GM18508 (cell line): ENCODE results near the gene EPB41L4B.
"Not testable (repeated sequence)": the region's sequence is repeated elsewhere in the genome, so short reads cannot be mapped to it uniquely, and the experiment has no call there.

Source experiments
- ATAC-seq: cut with Tn5 transposase; IDR thresholded peaks from one replicate; pipeline ENCODE4 v1.9.1; 2021; ENCODE audit warnings: moderate number of reproducible peaks; ENCODE audit not compliant: insufficient read depth, unreplicated experiment

Gene EPB41L4B

GRCh38 chr9:109249615-109250014, 71.2 kb downstream of the EPB41L4B start:
- ATAC-seq = no peak

DNA sequence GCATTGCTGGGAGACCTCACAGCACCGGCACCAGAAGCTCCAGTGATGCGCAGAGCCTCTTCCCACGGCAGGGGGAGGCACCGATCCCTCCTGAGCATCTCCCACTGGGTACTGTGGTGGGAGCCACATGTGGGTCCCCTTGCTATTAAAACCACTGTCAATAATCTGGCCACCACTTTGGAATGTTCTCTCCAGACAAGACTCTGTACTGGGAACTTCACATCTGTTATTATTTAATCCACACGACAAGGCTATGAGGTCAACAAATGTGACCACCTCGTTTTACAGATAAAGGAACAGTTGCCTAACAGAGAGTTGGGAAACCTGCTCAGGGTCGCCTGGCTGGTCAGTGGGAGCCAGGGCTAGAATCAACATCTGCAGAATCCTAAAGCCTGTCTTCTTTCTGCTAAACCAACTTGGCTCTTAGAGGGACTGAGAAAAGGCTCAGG, 72.7 kb downstream of the EPB41L4B start:
- no peak for ATAC-seq

DNA sequence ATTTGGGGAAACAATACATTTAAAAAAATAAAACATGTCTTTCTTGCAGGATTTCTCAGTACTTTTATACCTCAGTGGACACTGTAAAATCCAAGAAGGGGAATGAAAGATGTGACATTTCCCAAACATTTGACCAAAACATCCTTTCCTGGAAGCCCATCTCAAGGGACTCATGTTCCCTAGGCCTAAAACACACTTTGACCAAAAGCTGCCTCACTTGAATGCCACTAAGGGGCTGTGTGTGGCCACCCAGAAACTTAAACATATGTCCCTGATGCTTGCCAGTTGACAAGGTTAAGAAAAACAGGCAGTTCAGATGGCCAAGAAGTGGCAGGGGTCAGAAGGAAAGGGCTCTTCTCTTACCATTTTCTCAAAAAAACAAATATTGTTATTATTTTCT, 73.6 kb downstream of the EPB41L4B start:
- ATAC-seq = no peak

DNA sequence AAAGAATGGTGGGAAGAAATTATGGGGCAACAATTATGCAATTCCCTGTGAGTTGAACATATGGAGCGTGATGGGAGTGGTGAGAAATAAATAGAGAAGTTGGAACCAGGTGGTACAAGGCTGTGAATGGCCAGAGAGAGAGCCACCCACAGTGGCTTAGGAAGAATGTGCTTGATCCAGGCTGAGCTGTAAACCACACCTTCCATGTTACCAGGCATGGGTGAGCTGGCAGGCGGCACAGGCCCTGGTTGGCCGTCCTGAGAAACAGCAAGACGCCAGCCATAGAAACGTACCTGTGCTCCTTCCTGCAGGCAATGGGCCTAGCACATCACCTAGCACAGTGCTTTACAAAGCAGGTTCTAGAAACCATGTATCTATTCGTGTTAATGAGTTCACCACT, 74.3 kb downstream of the EPB41L4B start:
- no peak for ATAC-seq

GRCh38 chr9:109245310-109245897, 75.5 kb downstream of the EPB41L4B start:
- no peak for ATAC-seq

GRCh38 chr9:109244179-109245132, 76.4 kb downstream of the EPB41L4B start:
- ATAC-seq = no peak

DNA sequence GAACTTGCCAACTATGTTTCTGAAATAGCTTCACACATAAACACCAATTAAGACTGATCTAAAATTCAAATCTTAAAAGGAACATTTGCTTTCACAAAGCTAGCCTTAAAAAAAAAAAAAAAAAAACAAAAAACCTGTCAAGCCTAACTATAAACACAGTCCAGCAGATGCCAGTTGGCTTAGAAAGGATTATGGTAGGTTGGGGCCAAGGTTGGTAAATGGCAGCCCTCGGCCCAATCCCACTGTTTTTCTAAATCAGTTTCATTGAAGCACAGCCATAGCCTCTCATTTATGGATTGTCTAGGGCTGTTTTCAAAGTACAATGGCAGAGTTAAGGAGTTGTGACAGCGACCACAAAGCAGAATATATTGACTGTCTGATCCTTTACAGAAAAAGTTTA, 78.1 kb downstream of the EPB41L4B start:
- ATAC-seq = no peak

DNA sequence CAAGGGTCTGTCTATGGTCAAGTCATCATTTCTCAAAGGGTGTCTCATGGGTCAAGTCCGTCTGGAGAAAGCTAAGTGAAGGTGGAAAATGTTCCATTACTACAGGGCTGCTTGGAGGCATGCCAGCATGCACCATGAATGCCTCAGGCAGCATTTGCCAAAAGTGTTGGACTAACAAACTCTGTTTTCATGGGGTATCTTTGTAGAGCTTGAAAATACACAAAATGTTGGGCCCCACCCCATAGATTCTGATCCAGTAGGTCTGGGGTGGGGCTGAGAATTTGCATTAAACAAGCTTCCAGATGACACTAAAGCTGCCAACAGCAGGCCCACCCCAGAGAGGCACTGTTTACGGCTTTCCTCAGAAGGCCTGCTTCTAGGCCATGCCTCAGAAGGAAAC, 78.8 kb downstream of the EPB41L4B start:
- ATAC-seq = no peak

DNA sequence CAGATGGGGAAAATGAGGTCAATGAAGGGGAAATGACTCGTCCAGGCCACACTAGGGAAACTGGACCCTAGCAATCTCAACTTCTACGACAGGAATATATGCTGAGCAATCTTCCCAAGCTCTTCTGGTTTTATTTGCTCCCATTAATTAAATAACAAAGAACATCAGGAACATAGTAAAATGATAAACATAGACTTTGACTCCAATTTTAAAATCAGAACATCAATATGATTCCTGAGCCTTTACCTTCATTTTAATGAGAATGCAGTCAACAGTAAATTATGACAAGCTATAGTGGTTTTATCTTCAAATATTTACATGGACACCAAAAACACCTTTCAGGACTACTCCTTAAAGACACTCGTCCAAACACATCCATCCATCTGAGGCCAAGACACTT, 79.7 kb downstream of the EPB41L4B start:
- no peak for ATAC-seq

DNA sequence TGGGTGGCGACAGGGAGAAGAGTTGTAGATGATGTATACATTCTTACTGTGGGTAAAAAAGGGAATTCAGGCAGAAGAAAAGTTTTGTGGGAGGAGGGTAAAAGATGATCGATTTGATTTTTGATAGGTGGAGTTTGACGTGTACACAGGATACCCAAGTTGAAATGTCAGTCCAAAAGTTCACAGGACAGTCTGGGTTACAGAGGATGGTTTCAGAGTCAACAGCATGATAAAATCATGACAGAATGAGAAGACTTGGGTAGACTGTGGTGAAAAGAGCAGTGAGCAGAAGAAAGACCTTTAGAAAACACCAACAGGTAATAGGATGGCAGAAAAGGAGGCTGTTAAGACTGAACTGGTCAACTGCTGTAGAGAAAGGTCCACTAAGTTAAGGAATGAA, 81.6 kb downstream of the EPB41L4B start:
- ATAC-seq = no peak

GRCh38 chr9:109238655-109239054, 82.2 kb downstream of the EPB41L4B start:
- ATAC-seq = no peak

DNA sequence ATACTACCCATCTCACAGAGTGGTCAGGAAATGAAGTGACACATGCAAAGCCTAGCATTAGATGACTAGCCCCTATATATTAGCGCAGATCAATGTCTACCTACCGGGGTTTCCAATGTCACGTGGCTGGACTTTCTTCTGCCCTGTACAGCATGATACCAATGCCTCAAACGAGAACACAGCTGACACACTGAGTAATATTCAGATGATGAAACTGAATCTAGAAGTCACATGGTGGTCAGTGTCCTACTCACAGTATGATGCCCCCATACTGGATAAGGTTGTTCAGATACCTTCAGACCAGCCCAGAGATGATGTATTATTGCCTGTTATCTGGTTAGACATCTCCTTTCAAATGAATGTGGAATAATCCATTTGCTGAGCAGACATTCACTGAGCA, 82.7 kb downstream of the EPB41L4B start:
- no peak for ATAC-seq

- no peak for ATAC-seq
These were observed 88.2 kb downstream of the EPB41L4B start for GRCh38 chr9:109232449-109233237.

GRCh38 chr9:109231593-109231992, 89.3 kb downstream of the EPB41L4B start:
- no peak for ATAC-seq

GRCh38 chr9:109230277-109230676, 90.6 kb downstream of the EPB41L4B start:
- no peak for ATAC-seq

DNA sequence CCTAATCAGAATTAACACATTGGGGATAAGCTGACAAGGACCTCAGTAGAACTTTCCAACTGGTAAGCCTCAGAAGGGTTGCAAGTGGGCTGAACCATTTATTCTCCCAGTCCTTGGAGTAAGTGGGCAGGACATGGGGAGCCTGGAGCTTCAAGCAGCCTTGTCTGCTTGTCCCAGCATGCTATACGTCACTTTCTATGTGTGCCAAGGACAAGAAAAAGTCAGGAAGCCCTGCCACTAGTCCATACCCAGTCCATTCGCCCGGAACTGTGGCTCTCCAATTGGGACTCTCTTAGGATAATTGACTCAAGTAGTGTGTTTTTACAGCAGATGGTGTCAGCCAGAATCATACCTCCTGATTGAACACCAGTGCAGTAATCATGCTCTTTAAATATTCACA, 91.2 kb downstream of the EPB41L4B start:
- ATAC-seq = no peak

DNA sequence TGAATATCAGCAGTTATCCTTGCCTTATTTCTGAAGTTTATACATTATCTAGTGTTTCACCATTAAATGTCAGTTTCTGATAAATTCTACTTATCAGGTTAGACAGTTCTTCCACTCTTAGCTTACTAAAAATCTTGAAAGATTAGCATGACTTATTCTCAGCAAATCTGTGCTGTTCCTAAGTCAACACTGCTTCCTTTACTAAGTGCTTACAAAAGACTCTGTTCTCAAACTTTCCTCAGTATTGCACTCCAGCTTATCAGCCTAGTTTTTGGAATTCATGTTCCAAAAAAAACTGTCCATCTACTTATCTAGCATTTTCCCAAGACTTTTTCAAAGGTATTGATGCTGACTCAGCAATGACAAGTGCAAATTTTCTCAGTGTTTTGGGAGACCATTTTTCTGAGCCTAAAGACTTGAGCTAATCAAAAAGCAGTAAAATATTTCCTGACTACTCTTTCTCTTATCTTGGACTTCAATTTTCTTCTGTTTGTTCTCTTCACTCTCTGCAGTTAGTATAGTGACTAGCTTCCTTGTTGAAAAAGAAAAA, 92.7 kb downstream of the EPB41L4B start:
- ATAC-seq = no peak

DNA sequence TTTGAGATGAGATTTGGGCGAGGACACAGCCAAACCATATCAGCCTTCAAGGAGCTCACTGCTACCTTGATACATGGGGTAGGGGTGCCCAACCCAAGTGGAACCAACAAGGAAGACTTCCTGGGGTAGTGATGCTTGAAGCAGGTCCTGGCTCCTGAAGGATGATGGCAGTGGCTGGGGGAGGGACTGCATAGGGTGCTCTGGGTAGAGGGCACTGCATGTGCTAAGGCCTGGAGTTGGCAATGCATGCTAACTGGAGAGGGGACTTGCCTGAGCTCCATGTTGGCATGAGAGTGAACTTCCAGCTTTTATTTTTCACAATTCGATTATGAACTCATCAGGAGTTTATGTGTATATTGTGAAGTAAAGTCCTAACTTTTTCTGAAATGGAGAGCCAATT, 95.2 kb downstream of the EPB41L4B start:
- no peak for ATAC-seq

GRCh38 chr9:109224751-109225150, 96.1 kb downstream of the EPB41L4B start:
- ATAC-seq = no peak

- not testable (repeated sequence) for ATAC-seq
These were observed 102.6 kb downstream of the EPB41L4B start for GRCh38 chr9:109218242-109218641.

DNA sequence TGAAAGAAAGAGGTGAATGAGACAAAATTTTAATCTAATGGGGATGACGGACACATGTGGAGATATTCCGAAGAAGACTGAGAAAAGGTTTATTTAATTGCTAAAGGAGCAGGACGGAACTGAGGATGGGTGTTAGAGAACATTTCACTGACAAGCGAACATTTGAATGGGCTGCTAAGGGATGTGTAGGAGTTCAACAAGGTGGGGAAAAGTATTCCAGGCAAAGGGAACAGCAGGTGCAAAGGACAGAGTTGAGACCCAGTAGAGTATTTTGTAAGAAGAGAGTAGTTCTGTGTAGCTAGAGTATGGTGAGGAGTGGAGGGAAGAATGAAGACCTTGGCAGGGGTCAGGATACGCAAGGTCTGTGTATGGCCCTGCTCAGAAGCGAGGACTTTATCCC, 106.4 kb downstream of the EPB41L4B start:
- ATAC-seq = no peak
